Measurements from ENCODE around the gene SLC2A1.

SLC2A1 gene

GRCh38 chr1:42979896-42980800 is 21.5 kb upstream of the SLC2A1 start:
- DNase-seq: no peak

- DNase-seq: no peak
These were observed 20.4 kb upstream of the SLC2A1 start for GRCh38 chr1:42979036-42979430.

- DNase-seq: no peak
These were observed 19.8 kb upstream of the SLC2A1 start for GRCh38 chr1:42978317-42979035.

GRCh38 chr1:42977653-42978052 is 19.0 kb upstream of the SLC2A1 start:
- DNase-seq: no peak

GRCh38 chr1:42975561-42976225 is 17.0 kb upstream of the SLC2A1 start:
- no peak for DNase-seq

- no peak for DNase-seq
These were observed 16.2 kb upstream of the SLC2A1 start for GRCh38 chr1:42974767-42975437.

- no peak for DNase-seq
These were observed 15.1 kb upstream of the SLC2A1 start for GRCh38 chr1:42973799-42974198.

- DNase-seq: no peak
These were observed 14.6 kb upstream of the SLC2A1 start for GRCh38 chr1:42973286-42973685.

GRCh38 chr1:42971841-42972291 is 13.2 kb upstream of the SLC2A1 start:
- DNase-seq: no peak

- DNase-seq: no peak
These were observed 11.5 kb upstream of the SLC2A1 start for GRCh38 chr1:42970143-42970542.

GRCh38 chr1:42968654-42969053 is 10.0 kb upstream of the SLC2A1 start:
- DNase-seq: no peak

- DNase-seq: peak; percentile 43
These were observed 8.3 kb upstream of the SLC2A1 start for GRCh38 chr1:42966688-42967612.

GRCh38 chr1:42965378-42965777 is 6.7 kb upstream of the SLC2A1 start:
- DNase-seq: no peak

- no peak for DNase-seq
These were observed 5.6 kb upstream of the SLC2A1 start for GRCh38 chr1:42964044-42964812.

- DNase-seq: no peak
These were observed 4.8 kb upstream of the SLC2A1 start for GRCh38 chr1:42963378-42964043.

- no peak for DNase-seq
These were observed 4.1 kb upstream of the SLC2A1 start for GRCh38 chr1:42962641-42963377.

- DNase-seq: no peak
These were observed 2.8 kb upstream of the SLC2A1 start for GRCh38 chr1:42961312-42962091.

GRCh38 chr1:42960566-42961311 is 2.1 kb upstream of the SLC2A1 start:
- no peak for DNase-seq

Measured in stimulated activated CD4-positive, alpha-beta T cell treated with anti-CD3 and anti-CD28 coated beads, Interleukin-15, amount 100 ng/mL, for 24 hours (primary cell).